ENCODE results near the gene CORIN.
A peak's percentile ranks its signal among the peaks of the same experiment; 100 is the strongest.

The CORIN gene

GRCh38 chr4:47703956-47704355 is 133.9 kb downstream of the CORIN start:
- ATAC-seq (ENCODE audit: low read depth) = no peak
- no peaks in the 10 kb centered on the region for H3K27me3 ChIP-seq (ENCODE audit: insufficient read depth, poor library complexity, severe bottlenecking)
- no peaks in the 10 kb centered on the region for H3K4me1 ChIP-seq (ENCODE audit: insufficient read depth, poor library complexity, severe bottlenecking)
- no peaks in the 10 kb centered on the region for H3K36me3 ChIP-seq (ENCODE audit: low read depth)
- TF ChIP-seq CTCF (IDR thresholded peaks at IDR 0.05; ENCODE audit: poor library complexity, severe bottlenecking) = no peak
- no peak for DNase-seq (ENCODE audit: low spot score)
- H3K27ac ChIP-seq (ENCODE audit: poor library complexity, severe bottlenecking) = no peak overlapping the region
- no peak overlapping the region for H3K4me3 ChIP-seq (ENCODE audit: severe bottlenecking)
- no peaks in the 10 kb centered on the region for H3K9me3 ChIP-seq (ENCODE audit: severe bottlenecking)

GRCh38 chr4:47703008-47703407 is 134.9 kb downstream of the CORIN start:
- no peaks in the 10 kb centered on the region for H3K9me3 ChIP-seq (ENCODE audit: severe bottlenecking)
- DNase-seq (ENCODE audit: low spot score) (no peak), ATAC-seq (ENCODE audit: low read depth) (no peak)
- H3K4me1 ChIP-seq (ENCODE audit: insufficient read depth, poor library complexity, severe bottlenecking) = no peaks in the 10 kb centered on the region
- H3K27me3 ChIP-seq (ENCODE audit: insufficient read depth, poor library complexity, severe bottlenecking) = no peaks in the 10 kb centered on the region
- TF ChIP-seq CTCF (IDR thresholded peaks at IDR 0.05; ENCODE audit: poor library complexity, severe bottlenecking) = no peak
- no peaks in the 10 kb centered on the region for H3K36me3 ChIP-seq (ENCODE audit: low read depth)
- H3K4me3 ChIP-seq (ENCODE audit: severe bottlenecking) = no peak overlapping the region
- H3K27ac ChIP-seq (ENCODE audit: poor library complexity, severe bottlenecking) = no peak overlapping the region

GRCh38 chr4:47701286-47701685 is 136.6 kb downstream of the CORIN start:
- Histone ChIP-seq H3K4me1 (ENCODE audit: insufficient read depth, poor library complexity, severe bottlenecking) (no peaks in the 10 kb centered on the region), H3K27ac (ENCODE audit: poor library complexity, severe bottlenecking) (no peak overlapping the region), H3K27me3 (ENCODE audit: insufficient read depth, poor library complexity, severe bottlenecking) (no peaks in the 10 kb centered on the region), H3K9me3 (ENCODE audit: severe bottlenecking) (no peaks in the 10 kb centered on the region), H3K36me3 (ENCODE audit: low read depth) (no peaks in the 10 kb centered on the region), H3K4me3 (ENCODE audit: severe bottlenecking) (no peak overlapping the region)
- no peak for DNase-seq (ENCODE audit: low spot score)
- TF ChIP-seq CTCF (IDR thresholded peaks at IDR 0.05; ENCODE audit: poor library complexity, severe bottlenecking) = no peak
- no peak for ATAC-seq (ENCODE audit: low read depth)

GRCh38 chr4:47698837-47699236 is 139.0 kb downstream of the CORIN start:
- H3K9me3 ChIP-seq (ENCODE audit: severe bottlenecking) = no peaks in the 10 kb centered on the region
- no peak overlapping the region for H3K4me3 ChIP-seq (ENCODE audit: severe bottlenecking)
- H3K27ac ChIP-seq (ENCODE audit: poor library complexity, severe bottlenecking) = no peak overlapping the region
- no peak for DNase-seq (ENCODE audit: low spot score)
- no peaks in the 10 kb centered on the region for H3K36me3 ChIP-seq (ENCODE audit: low read depth)
- no peak for TF ChIP-seq CTCF (IDR thresholded peaks at IDR 0.05; ENCODE audit: poor library complexity, severe bottlenecking)
- H3K4me1 ChIP-seq (ENCODE audit: insufficient read depth, poor library complexity, severe bottlenecking) = no peaks in the 10 kb centered on the region
- peaks cover 3% of the 10 kb centered on the region for H3K27me3 ChIP-seq (ENCODE audit: insufficient read depth, poor library complexity, severe bottlenecking)
- peak; percentile 10; the same call in 1 of the 3 replicates for ATAC-seq (ENCODE audit: low read depth)

- DNase-seq (ENCODE audit: low spot score) (no peak), ATAC-seq (ENCODE audit: low read depth) (no peak)
- Histone ChIP-seq H3K27me3 (ENCODE audit: insufficient read depth, poor library complexity, severe bottlenecking) (peaks cover 3% of the 10 kb centered on the region), H3K27ac (ENCODE audit: poor library complexity, severe bottlenecking) (no peak overlapping the region), H3K4me1 (ENCODE audit: insufficient read depth, poor library complexity, severe bottlenecking) (no peaks in the 10 kb centered on the region), H3K4me3 (ENCODE audit: severe bottlenecking) (no peak overlapping the region), H3K9me3 (ENCODE audit: severe bottlenecking) (no peaks in the 10 kb centered on the region), H3K36me3 (ENCODE audit: low read depth) (no peaks in the 10 kb centered on the region)
- TF ChIP-seq CTCF (IDR thresholded peaks at IDR 0.05; ENCODE audit: poor library complexity, severe bottlenecking) = no peak
These were observed 141.0 kb downstream of the CORIN start for GRCh38 chr4:47696823-47697222.

Measured in RWPE2 (cell line).